Mucosa of rectum (tissue), 2 donors: Measurements from ENCODE around the gene LHX6.

Experiments used
- H3K27ac ChIP-seq, 2 donors: one replicate each; pipeline ENCODE4 v1.7.0; 2013; ENCODE audit warnings: inconsistent platforms in 2 of 2, low read depth in 2 of 2, low read length in 2 of 2
- H3K27me3 ChIP-seq, 2 donors: one replicate each; pipeline ENCODE4 v1.7.0; 2013; ENCODE audit warnings: low read length in 2 of 2; ENCODE audit not compliant: control insufficient read depth in 2 of 2, insufficient read depth in 2 of 2
- H3K36me3 ChIP-seq, 2 donors: one replicate each; pipeline ENCODE4 v1.7.0; 2013; ENCODE audit warnings: low read length in 2 of 2; ENCODE audit not compliant: control insufficient read depth in 2 of 2, insufficient read depth in 2 of 2
- H3K4me1 ChIP-seq, 2 donors: one replicate each; pipeline ENCODE4 v1.7.0; 2013; ENCODE audit warnings: low read length in 2 of 2, mild to moderate bottlenecking in 1 of 2; ENCODE audit not compliant: control insufficient read depth in 2 of 2, insufficient read depth in 2 of 2
- H3K4me3 ChIP-seq, 2 donors: one replicate each; pipeline ENCODE4 v1.7.0; 2013; ENCODE audit warnings: low read length in 2 of 2
- H3K9ac ChIP-seq, 2 donors: one replicate each; pipeline ENCODE4 v1.7.0; 2013; ENCODE audit warnings: low read length in 2 of 2, low read depth in 1 of 2, mild to moderate bottlenecking in 1 of 2
- H3K9me3 ChIP-seq, 2 donors: one replicate each; pipeline ENCODE4 v1.7.0; 2013; ENCODE audit warnings: low read length in 2 of 2; ENCODE audit not compliant: control insufficient read depth in 2 of 2
- donor health status: healthy.
- donor health status: Normal muscosa, but diverticular disease.

The LHX6 gene

GRCh38 chr9:122205176-122205575, 23.6 kb downstream of the LHX6 start:
- H3K27ac ChIP-seq, result no peak overlapping the region
- H3K4me1 ChIP-seq, result no peaks in the 10 kb centered on the region
- no peak overlapping the region for H3K9ac ChIP-seq
- no peaks in the 10 kb centered on the region for H3K36me3 ChIP-seq
- no peaks in the 10 kb centered on the region for H3K27me3 ChIP-seq
- H3K9me3 ChIP-seq, result no peaks in the 10 kb centered on the region
- no peak overlapping the region for H3K4me3 ChIP-seq

DNA sequence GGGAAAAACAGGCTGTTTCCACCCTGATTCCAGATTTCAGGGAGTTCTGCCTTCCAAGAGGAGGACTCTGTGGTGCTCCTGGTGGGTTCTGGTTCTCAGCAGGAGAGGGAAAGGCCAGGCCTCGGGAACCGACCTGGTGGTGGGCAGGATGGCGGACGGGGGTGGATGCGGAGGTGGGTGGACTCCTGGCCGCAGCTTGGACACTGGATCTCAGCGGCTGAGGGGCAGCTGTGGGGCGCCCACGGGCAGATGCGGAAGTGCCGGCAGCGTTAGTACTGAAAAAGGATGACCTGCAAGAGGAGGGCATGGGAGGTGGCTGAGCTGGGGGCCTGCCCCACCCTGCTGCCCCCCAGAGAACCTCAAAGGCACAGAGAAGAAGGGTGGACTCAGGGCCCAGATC, 24.3 kb downstream of the LHX6 start:
- Histone ChIP-seq H3K36me3 (no peaks in the 10 kb centered on the region), H3K27ac (no peak overlapping the region)

DNA sequence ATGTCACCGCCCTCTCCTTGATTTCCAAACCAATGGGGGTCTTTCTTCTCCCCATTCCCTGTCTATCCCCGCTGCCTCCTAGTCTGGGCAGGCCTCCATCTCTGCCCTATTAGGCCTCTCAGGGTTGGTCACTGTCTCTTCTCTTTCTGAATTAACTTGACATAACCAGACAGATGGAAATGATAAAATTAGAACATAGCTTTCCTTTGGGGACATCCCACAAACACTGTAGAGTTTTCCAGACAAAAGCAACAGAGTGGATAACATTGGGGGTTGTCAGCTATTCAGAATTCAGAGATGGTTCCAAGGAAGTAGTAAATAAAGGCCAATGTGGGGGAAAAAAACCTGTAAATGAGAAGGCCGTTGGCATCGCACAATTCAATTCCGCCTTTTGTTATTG, 24.7 kb downstream of the LHX6 start:
- Histone ChIP-seq H3K9me3 (no peaks in the 10 kb centered on the region), H3K4me3 (no peak overlapping the region)

More for the DNA sequence above, 24.3 kb downstream of the LHX6 start:
- Histone ChIP-seq H3K9ac (no peak overlapping the region), H3K9me3 (no peaks in the 10 kb centered on the region), H3K4me3 (no peak overlapping the region), H3K27me3 (no peaks in the 10 kb centered on the region), H3K4me1 (no peaks in the 10 kb centered on the region)

GRCh38 chr9:122202111-122202510, 26.6 kb downstream of the LHX6 start:
- Histone ChIP-seq H3K27me3 (no peaks in the 10 kb centered on the region), H3K9ac (no peak overlapping the region), H3K36me3 (no peaks in the 10 kb centered on the region), H3K4me3 (no peak overlapping the region), H3K4me1 (peaks cover 3% of the 10 kb centered on the region in 2 donors), H3K27ac (no peak overlapping the region), H3K9me3 (no peaks in the 10 kb centered on the region)

More for the DNA sequence above, 24.7 kb downstream of the LHX6 start:
- Histone ChIP-seq H3K4me1 (no peaks in the 10 kb centered on the region), H3K9ac (no peak overlapping the region), H3K36me3 (no peaks in the 10 kb centered on the region), H3K27me3 (no peaks in the 10 kb centered on the region), H3K27ac (no peak overlapping the region)

- H3K4me1 ChIP-seq, result peaks cover 3% of the 10 kb centered on the region in 2 donors
- H3K9ac ChIP-seq, result no peak overlapping the region
- H3K9me3 ChIP-seq, result no peaks in the 10 kb centered on the region
- no peak overlapping the region for H3K27ac ChIP-seq
- no peak overlapping the region for H3K4me3 ChIP-seq
- H3K27me3 ChIP-seq, result no peaks in the 10 kb centered on the region
- H3K36me3 ChIP-seq, result no peaks in the 10 kb centered on the region
Measured at GRCh38 chr9:122201641-122202040, 27.1 kb downstream of the LHX6 start.

- no peaks in the 10 kb centered on the region for H3K9me3 ChIP-seq
- H3K9ac ChIP-seq, result no peak overlapping the region
- H3K27me3 ChIP-seq, result no peaks in the 10 kb centered on the region
- no peaks in the 10 kb centered on the region for H3K36me3 ChIP-seq
- H3K4me3 ChIP-seq, result no peak overlapping the region
- H3K27ac ChIP-seq, result no peak overlapping the region
- H3K4me1 ChIP-seq, result peaks cover 3% of the 10 kb centered on the region in 2 donors
Measured at GRCh38 chr9:122200960-122201595, 27.7 kb downstream of the LHX6 start.

DNA sequence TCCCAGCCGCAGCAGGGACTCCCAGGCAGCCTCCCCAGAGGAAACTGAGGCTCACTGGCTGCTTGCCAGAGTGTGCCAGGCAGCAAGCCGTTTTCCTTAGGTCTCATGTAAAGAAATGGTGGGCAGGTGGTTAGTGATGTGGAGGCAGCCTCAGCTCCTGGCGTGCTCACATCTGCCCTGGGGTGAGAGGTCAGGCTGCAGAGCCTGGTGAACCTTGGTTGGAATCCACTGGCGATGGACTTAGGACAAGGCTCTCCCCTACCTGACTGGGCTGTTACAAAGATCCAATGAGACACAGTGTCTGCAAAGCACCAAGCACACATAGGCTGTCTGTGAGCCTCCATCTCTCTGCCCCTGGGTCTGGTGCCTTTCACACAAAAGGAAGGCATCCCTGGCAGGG, 30.9 kb downstream of the LHX6 start:
- no peak overlapping the region for H3K27ac ChIP-seq
- no peak overlapping the region for H3K4me3 ChIP-seq
- H3K9ac ChIP-seq, result no peak overlapping the region
- H3K36me3 ChIP-seq, result no peaks in the 10 kb centered on the region
- peaks cover 3% of the 10 kb centered on the region in 2 donors for H3K4me1 ChIP-seq
- no peaks in the 10 kb centered on the region for H3K27me3 ChIP-seq
- H3K9me3 ChIP-seq, result no peaks in the 10 kb centered on the region

DNA sequence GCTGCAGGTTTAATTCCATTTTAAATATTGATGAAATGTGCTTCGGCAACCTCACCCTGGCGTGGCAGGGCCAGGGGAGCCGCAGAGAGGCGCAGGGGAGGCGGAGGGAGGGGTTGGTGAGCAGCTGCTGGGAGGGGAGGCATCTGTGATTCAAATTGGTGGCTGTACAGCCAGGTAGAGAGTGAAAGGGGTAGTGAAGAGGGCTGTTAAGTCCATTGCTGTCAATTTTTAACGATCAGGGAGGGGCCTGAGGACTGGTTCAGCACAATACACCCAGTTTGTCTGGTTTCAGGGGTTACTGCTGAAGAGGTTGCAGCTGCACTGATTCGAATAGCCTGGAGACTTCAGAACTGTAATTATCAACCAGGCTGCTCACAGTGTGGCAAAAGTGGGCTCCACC, 31.3 kb downstream of the LHX6 start:
- Histone ChIP-seq H3K27me3 (no peaks in the 10 kb centered on the region), H3K4me3 (no peak overlapping the region), H3K9ac (no peak overlapping the region), H3K36me3 (no peaks in the 10 kb centered on the region), H3K4me1 (peaks cover 3% of the 10 kb centered on the region in 2 donors), H3K9me3 (no peaks in the 10 kb centered on the region), H3K27ac (no peak overlapping the region)

DNA sequence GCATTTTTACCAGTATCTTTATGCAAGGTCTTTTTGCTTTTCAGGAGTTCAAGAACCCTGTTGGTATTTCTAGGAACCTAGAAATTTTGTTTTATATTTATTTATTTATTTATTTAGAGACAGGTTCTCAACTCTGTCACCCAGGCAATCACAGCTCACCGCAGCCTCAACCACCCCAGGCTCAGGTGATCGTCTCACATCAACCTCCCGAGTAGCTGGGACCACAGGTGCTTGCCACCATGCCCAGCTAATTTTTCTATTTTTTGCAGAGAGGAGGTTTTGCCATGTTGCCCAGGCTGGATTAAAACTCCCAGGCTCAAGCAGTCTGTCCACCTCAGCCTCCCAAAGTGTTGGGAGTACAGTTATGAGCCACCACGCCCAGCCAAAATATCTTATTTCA, 32.9 kb downstream of the LHX6 start:
- no peaks in the 10 kb centered on the region for H3K9me3 ChIP-seq
- no peak overlapping the region for H3K4me3 ChIP-seq
- no peak overlapping the region for H3K27ac ChIP-seq
- no peak overlapping the region for H3K9ac ChIP-seq
- H3K4me1 ChIP-seq, result peaks cover 3% of the 10 kb centered on the region in 2 donors
- no peaks in the 10 kb centered on the region for H3K36me3 ChIP-seq
- H3K27me3 ChIP-seq, result no peaks in the 10 kb centered on the region

- H3K9ac ChIP-seq, result no peak overlapping the region
- H3K36me3 ChIP-seq, result no peaks in the 10 kb centered on the region
Measured at GRCh38 chr9:122193651-122194050, 35.1 kb downstream of the LHX6 start.

More at GRCh38 chr9:122193651-122194050, 35.1 kb downstream of the LHX6 start:
- Histone ChIP-seq H3K4me3 (no peak overlapping the region), H3K9me3 (no peaks in the 10 kb centered on the region), H3K27me3 (no peaks in the 10 kb centered on the region), H3K27ac (no peak overlapping the region), H3K4me1 (peaks cover 3% of the 10 kb centered on the region in 2 donors)
